Mucosa of descending colon (tissue), 3 donors: ENCODE results near the gene CPPED1. TPM values are rescaled to one million over a fixed set of nuclear protein-coding genes. Genes with fewer than 3 reads are reported as not detected.

Experiments
- ATAC-seq: fragments of 200-7000 bp; cut with Tn5 transposase; one replicate; pipeline ENCODE4 v1.9.1; 2020; ENCODE audit warnings: mild to moderate bottlenecking, moderate library complexity
- DNase-seq, 3 donors: peaks; one replicate each; pipeline ENCODE4 v3.0.0-alpha.2; 2020
- H3K36me3 ChIP-seq: fragments of 200-600 bp; one replicate; pipeline ENCODE4 v1.8.0; 2021; ENCODE audit warnings: low read depth, mild to moderate bottlenecking
- H3K4me1 ChIP-seq: fragments of 200-600 bp; one replicate; pipeline ENCODE4 v1.8.0; 2021; ENCODE audit warnings: low read depth, mild to moderate bottlenecking
- H3K4me3 ChIP-seq: fragments of 200-600 bp; one replicate; pipeline ENCODE4 v1.8.0; 2021; ENCODE audit warnings: mild to moderate bottlenecking
- H3K9me3 ChIP-seq: fragments of 200-600 bp; one replicate; pipeline ENCODE4 v1.8.0; 2021; ENCODE audit warnings: mild to moderate bottlenecking
- intact Hi-C, 2 donors: fragments of 100-400 bp; cut with DNase I in 1 of 2; cut with micrococcal nuclease in 1 of 2; formaldehyde crosslinking; loops; one replicate each; pipeline versions ENCODE4 v1.11.0 to v1.11.1; 2022; cut with DNase I, micrococcal nuclease
- total RNA-seq, 3 donors: library from RNA; stranded (reverse); fragmentation: NEBNext Ultra II Directional in 2 of 3; extraction: Animal tissue kit (Norgen Biotek cat#: 25700) in 2 of 3; gene quantifications; one replicate each; pipeline versions ENCODE4 v1.2.1 to v1.2.4, GENCODE V29; 2021 to 2023
- TF ChIP-seq, protein P1 (sequence below): fragments of 200-600 bp; IDR thresholded peaks from one replicate; pipeline ENCODE4 v1.8.0; 2022; ENCODE audit warnings: antibody characterized with exemption, mild to moderate bottlenecking
- donor health status: DM: no; HTN: no; CAD: no; lungs with moderate emphysema.
- donor health status: DM: no; HTN: no; CAD: no.
- donor health status: DM: no; HTN: yes; CAD: no.

Gene CPPED1
- total RNA-seq, 3 donors from 2014 or later: 18.9 to 25.0 (median 23.4) TPM

DNA sequence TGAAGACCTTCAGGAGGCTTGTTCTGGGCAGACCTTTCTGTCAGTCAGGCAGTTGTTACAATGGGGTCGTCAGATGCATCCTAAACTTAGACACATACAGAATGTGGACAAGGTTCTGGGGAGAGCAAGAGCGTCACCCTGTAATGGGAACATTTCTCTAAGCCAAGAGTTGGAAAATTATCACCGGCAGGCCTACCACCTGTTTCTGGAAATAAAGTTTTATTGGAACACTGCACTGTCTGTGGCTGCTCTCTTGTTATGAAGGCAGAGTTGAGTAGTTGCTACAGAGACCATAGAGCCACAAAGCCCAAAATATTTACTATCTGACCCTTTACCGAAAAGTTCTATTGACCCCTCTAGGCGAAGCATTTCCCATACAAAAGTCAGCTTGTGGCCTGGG is 106.2 kb downstream of the CPPED1 start:
- TF ChIP-seq, protein P1, sequence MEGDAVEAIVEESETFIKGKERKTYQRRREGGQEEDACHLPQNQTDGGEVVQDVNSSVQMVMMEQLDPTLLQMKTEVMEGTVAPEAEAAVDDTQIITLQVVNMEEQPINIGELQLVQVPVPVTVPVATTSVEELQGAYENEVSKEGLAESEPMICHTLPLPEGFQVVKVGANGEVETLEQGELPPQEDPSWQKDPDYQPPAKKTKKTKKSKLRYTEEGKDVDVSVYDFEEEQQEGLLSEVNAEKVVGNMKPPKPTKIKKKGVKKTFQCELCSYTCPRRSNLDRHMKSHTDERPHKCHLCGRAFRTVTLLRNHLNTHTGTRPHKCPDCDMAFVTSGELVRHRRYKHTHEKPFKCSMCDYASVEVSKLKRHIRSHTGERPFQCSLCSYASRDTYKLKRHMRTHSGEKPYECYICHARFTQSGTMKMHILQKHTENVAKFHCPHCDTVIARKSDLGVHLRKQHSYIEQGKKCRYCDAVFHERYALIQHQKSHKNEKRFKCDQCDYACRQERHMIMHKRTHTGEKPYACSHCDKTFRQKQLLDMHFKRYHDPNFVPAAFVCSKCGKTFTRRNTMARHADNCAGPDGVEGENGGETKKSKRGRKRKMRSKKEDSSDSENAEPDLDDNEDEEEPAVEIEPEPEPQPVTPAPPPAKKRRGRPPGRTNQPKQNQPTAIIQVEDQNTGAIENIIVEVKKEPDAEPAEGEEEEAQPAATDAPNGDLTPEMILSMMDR: no peak
- no peaks in the 10 kb centered on the region for H3K9me3 ChIP-seq
- ATAC-seq (no peak), DNase-seq (no peak)
- no peaks in the 10 kb centered on the region for H3K36me3 ChIP-seq
- no peaks in the 10 kb centered on the region for H3K4me1 ChIP-seq
- H3K4me3 ChIP-seq: no peak overlapping the region
- intact Hi-C loops: no loop called here

DNA sequence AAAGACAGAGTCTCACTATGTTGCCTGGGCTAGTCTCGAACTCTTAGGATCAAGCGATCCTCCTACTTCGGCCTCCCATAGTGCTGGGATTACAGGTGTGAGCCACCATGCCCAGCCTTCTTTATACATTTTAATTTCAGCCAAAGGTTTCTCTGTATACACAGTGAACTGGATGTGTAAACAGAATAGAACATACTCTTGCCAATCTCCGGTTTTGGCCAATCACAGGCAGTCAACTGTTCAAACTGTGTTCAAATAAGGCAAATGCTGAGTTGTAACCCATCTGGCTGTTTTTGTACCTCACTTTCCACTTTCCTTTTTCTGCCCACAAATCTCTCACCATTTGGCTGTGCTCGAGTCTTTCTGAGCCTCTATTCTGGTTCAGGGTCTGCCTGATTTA is 108.2 kb downstream of the CPPED1 start:
- intact Hi-C loops: no loop called here
- no peaks in the 10 kb centered on the region for H3K36me3 ChIP-seq
- H3K4me3 ChIP-seq: no peak overlapping the region
- TF ChIP-seq, protein P1: no peak
- H3K9me3 ChIP-seq: no peaks in the 10 kb centered on the region
- ATAC-seq (no peak), DNase-seq (no peak)
- no peaks in the 10 kb centered on the region for H3K4me1 ChIP-seq

DNA sequence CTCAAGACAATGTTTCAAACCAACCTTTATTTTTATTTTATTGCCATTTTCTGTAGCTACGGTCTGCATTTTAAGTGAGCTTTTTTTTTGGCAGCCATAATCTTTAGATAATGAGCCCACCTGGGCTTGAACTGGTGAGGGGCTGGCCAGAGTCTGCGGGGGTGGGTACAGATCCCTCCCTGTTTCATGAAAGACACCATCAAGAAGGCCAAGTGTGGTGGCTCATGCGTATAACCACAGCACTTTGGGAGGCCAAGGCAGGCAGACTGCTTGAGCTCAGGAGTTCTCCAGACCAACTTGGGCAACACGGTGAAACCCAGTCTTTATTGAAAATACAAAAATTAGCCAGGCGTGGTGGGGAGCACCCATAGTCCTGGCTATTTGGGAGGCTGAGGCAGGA is 113.7 kb downstream of the CPPED1 start:
- intact Hi-C loops: no loop called here
- TF ChIP-seq, protein P1: no peak

DNA sequence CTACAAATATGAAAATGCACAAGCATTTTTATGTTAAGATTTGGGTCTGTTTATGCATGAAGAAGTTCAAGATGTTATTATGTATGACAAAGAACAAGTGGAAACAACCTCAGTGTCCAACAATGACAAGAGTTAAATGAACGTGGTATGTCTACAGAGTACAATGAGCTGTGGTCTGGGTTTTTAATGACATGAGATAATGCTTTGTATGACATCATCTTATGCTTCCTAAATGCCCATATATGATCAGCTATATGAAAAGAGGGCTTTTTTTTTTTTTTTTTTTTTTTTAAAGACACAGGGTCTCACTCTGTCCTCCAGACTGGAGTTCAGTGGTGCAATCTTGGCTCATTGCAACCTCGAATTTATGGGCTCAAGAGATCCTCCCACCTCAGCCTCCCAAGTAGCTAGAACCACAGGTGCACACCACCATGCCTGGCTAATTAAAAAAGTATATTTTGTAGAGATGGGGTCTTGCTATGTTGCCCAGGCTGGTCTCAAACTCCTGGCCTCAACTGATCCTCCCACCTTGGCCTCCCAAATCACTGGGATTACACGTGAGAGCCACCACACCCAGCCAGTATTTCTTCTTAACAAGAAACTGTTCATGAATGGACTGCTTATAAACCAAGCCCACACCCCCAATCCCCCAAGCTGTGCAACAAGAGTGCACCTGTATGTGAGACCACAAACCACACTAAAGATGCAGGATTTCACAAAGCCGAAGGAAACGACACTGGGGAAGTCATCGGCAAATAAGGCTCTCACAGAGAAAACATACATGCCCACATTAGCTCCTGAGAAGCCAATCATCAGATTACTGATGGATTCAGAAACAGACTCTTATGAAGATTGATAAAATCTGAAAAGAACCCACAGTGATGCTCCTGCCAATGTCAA is 114.5 kb downstream of the CPPED1 start:
- no peak for ATAC-seq
- H3K4me1 ChIP-seq: no peaks in the 10 kb centered on the region
- H3K9me3 ChIP-seq: no peaks in the 10 kb centered on the region
- TF ChIP-seq, protein P1: no peak
- H3K36me3 ChIP-seq: no peaks in the 10 kb centered on the region
- intact Hi-C loops: no loop called here
- DNase-seq: no peak
- no peak overlapping the region for H3K4me3 ChIP-seq

More for the DNA sequence above, 113.7 kb downstream of the CPPED1 start:
- Histone ChIP-seq H3K9me3 (no peaks in the 10 kb centered on the region), H3K36me3 (no peaks in the 10 kb centered on the region), H3K4me3 (no peak overlapping the region), H3K4me1 (no peaks in the 10 kb centered on the region)
- DNase-seq: no peak
- no peak for ATAC-seq

DNA sequence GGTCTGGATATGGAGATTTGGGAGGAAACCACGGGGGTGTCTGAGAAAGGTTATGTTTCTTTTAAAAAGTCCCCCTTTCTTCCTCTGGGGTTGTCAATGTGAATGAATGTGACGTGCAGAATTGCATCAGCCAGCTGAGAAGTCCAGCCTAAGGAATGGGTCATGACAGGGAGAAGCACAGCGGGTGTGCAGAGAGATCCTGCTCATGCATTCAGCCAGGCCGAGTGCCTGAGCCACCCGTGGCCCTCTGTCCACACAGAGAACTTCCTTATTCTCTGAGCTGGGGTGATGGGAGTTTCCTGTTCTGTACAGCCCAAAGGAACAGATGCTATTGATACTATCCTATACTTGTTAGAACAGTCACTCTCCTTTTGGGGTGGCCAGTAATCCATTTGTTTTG is 117.9 kb downstream of the CPPED1 start:
- DNase-seq (peak in 1 of 3 donors; percentile 9), ATAC-seq (no peak)
- Histone ChIP-seq H3K4me3 (no peak overlapping the region), H3K36me3 (no peaks in the 10 kb centered on the region), H3K4me1 (no peaks in the 10 kb centered on the region), H3K9me3 (no peaks in the 10 kb centered on the region)
- TF ChIP-seq, protein P1: no peak
- intact Hi-C loops: no loop called here
